IPS-11a (cell line): ENCODE data around the gene SCAMP5.

ENCODE experiments used
- H3K4me3 ChIP-seq: one replicate; pipeline ENCODE4 v1.5.1; 2013; ENCODE audit warnings: low read depth, low read length, control low read depth

The SCAMP5 gene

GRCh38 chr15:75021341-75021740, 26.0 kb downstream of the SCAMP5 start:
- H3K4me3 ChIP-seq = no peak overlapping the region

DNA sequence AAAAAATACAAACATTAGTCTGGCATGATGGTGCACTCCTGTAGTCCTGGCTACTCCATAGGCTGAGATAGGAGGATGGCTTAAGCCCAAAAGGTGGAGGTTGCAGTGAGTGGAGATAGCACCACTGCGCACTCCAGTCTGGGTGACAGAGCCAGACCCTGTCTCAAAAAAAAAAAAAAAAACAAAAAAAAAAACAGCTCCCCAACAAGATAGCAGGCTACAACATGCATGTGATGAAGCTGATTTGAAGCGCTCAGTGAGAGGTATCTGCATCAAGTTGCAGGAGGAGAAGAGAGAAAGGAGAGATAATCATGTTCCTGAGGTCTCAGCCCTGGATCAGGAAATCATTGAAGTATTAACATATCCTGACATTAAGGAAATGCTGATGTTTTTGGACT, 27.4 kb downstream of the SCAMP5 start:
- no peak overlapping the region for H3K4me3 ChIP-seq

- peak within 1 kb of the TSS; percentile 99 for H3K4me3 ChIP-seq
These were observed 28.0 kb downstream of the SCAMP5 start, which contains the start of gene PPCDC for GRCh38 chr15:75023181-75023871. PPCDC (plus strand) TSS chr15:75023590; CDS start chr15:75028319, 4,729 bp downstream.

DNA sequence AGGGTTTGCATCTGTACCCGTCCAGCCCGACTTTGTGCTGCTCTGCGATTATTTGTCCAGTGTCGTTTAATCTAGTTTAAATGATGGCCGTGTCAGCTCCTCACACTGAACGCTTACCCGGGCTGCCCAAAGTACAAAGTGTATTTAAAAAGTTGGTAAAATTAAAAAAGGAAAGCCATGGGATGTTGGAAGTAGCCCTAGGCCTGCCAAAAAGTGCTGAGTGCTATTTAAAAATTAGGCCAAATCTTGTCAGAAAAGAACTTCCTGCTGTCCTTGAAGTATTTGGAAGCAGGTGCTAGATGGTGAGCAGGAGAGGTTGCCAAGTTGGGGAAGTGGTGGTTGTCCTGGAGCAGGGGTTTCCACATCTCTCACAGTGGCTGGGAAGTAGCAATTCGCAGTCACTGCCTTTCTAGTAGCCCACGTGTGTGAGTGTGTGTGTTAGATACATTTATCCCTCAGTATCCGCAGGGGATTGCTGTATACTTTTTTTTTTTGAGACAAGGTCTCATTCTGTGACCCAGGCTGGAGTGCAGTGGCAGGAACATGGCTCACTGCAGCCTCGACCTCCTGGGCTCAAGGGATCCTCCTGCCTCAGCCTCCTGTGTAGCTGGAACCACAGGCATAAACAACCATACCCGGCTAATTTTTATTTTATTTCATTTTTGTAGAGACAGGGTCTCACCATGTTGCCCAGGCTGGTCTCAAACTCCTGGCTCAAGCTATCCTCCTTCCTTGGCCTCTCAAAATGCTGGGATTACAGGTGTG, 28.7 kb downstream of the SCAMP5 start:
- H3K4me3 ChIP-seq = peak overlapping the region; percentile 99

GRCh38 chr15:75025107-75025506, 29.7 kb downstream of the SCAMP5 start:
- no peak overlapping the region for H3K4me3 ChIP-seq

DNA sequence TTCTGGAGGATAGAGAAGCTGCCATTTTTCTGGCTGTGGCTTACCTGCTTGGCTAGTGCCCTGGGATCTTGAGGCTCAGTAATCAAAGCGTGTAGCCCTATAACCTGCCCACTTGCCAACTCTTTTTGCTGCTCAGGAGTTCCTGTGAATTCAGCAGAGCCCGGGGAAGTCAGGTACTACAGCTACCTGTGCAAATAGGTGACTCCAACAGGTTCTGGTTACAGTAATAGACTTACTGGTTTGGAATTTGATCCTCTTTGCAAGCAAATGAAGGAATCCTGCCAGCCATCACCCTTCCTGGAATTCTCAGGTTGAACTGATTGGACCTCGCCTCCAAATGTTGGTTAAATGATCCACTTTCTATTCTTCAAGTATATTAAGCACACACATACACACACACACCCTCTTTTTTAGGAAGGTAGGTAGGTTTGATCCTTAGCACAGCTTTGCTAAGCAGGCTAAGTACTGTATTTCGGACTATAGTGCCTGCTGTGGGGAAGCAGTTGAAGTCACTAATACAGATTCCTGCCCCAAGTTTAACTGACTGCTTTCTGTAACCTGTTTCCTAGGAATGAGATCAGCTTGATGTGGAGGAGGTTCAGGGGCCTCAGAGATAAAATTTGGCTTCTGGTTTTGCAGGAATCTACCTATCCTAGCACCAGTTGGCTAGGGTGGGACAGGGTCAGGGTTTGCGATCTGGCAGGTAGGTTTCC, 30.3 kb downstream of the SCAMP5 start:
- H3K4me3 ChIP-seq = no peak overlapping the region

DNA sequence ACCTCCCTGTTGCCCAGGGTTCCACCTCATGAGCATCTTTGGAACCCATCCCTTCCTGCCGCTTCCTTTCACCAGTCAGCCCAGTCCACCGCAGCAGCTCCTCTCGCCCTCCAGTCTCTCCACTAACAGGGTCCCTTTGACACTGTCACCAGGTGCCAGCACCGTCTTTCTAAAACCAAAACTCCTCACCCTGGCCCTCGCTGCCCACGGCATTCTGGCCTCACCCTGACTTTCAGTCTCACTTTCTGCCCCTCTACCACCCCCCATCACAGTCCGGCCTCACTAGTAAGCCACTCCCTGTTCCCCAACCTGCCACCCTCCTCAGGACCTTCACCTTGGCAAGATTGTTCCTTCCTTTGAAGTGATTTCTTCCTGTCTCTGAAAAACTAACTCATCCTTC, 32.2 kb downstream of the SCAMP5 start:
- no peak overlapping the region for H3K4me3 ChIP-seq

DNA sequence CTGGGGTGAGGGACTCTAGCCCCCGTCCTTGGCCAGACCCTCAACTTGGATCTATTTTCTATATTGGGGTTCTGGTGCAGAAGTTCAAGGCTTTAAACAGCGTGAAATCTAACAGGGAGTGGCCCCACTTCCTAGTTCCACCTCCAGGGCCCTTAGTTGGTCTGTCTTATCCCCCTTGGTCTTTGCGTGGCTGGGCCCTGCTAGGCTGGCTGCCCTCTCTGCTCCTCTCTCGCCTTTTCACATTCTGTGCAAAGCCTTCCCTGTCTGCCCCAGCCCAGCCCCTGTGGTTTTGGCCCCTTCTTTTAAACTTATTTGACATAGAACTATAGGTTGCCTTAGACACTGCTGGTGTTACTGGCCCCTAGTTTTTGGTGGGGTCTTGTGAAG, 33.6 kb downstream of the SCAMP5 start:
- no peak overlapping the region for H3K4me3 ChIP-seq

GRCh38 chr15:75029378-75030022, 34.1 kb downstream of the SCAMP5 start:
- H3K4me3 ChIP-seq = no peak overlapping the region

GRCh38 chr15:75030023-75030413, 34.7 kb downstream of the SCAMP5 start:
- H3K4me3 ChIP-seq = no peak overlapping the region

DNA sequence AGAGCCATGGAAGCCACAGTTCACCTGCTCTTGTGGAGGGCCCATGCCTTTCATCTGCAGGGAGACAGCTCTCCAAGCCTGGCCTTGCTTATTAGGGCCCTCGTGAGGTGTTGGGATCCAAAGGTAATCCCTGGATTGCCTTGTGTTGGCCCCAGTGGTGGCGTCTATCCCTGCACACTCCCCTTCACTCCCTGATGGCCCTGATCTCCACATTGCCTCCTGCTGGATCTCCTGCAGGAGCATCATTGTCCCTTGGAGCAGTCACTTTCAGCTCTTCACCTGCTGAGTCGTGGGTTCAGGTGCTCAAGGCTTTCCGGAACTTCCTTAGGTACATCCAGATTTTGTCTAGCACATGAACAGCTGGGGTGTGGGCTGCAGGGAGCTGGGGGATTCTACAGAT, 35.1 kb downstream of the SCAMP5 start:
- H3K4me3 ChIP-seq = no peak overlapping the region

GRCh38 chr15:75031848-75032247, 36.5 kb downstream of the SCAMP5 start:
- H3K4me3 ChIP-seq = no peak overlapping the region

DNA sequence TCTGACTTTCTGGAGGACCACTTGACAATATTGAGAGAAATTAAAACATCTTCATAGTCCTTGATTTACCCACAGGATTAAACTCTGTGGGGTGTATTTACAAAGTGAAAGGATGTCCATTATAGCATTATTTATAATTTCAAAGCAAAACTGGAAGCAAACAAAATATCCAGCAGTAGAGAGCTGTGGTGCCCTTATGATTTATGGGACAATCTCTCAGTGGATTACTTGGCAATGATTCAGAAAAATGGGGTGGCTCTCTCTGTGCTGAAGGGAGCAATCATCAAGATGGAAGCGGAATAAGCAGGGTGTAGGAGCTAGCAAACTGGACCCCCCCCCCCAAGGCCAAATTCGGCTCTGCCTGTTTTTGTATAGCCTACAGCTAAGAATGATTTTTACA, 37.0 kb downstream of the SCAMP5 start:
- H3K4me3 ChIP-seq = no peak overlapping the region

- H3K4me3 ChIP-seq = no peak overlapping the region
These were observed 38.4 kb downstream of the SCAMP5 start for GRCh38 chr15:75033809-75034208.

- H3K4me3 ChIP-seq = no peak overlapping the region
These were observed 39.3 kb downstream of the SCAMP5 start for GRCh38 chr15:75034615-75035014.

DNA sequence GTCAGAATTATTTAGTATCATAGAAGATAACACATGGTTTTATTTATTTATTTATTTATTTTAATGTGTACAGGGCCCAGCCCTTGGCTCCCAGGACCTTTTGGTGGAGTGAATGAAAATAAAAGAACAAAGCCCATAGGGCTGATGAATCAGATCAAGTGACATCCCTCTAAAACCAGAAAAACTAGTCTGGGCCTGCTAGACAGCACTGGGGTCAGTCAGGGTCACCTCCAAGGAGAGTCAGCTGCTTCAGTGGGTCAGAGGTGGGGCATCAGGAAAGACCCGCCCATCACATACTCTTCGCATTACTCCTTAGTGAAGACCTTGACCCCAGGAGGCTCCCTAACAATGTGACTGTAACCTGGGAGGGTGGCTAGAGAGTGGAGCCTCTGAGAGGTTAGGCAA, 40.9 kb downstream of the SCAMP5 start:
- no peak overlapping the region for H3K4me3 ChIP-seq

GRCh38 chr15:75037685-75038084, 42.3 kb downstream of the SCAMP5 start:
- H3K4me3 ChIP-seq = no peak overlapping the region

GRCh38 chr15:75038231-75038630, 42.9 kb downstream of the SCAMP5 start:
- H3K4me3 ChIP-seq = no peak overlapping the region

DNA sequence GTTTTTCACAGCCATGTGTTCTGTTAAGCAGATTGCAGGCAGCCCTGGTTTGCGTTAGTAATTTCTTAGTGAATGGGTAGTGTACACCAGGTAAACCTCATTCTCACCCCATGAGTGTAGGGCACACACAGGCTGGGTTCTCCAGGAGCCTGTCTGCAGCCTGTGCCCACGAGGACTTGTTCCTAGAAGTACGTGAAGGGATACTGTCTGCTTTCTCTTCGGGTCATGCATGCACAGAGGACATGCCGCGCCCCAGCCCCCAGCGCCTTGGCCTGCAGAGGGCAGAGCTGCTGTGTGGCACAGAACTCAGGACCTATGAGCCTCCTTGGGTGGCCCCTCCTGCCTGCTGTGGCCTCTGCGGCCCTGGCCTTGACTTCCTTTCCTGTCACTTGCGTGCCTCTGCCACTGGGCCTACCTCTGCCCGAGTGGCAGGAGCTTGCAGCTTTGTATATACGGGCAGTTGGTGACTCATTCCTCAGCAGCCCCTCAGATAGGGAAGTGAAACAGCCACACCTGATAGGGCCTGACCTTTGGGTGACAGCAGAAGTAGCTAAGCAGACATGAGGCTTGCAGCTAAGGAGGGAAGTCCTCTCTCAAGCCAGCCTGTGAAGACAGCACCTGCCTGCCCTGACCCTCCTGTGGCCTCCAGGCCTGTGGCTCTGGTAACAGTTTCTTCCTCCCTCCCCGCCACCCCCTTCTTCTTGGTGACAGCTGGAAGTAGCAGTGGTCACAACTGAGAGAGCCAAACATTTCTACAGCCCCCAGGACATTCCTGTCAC, 47.6 kb downstream of the SCAMP5 start:
- H3K4me3 ChIP-seq = no peak overlapping the region

- H3K4me3 ChIP-seq = no peak overlapping the region
These were observed 48.3 kb downstream of the SCAMP5 start for GRCh38 chr15:75043509-75044257.
